Kidney epithelial cell (primary cell): ENCODE measurements around the gene ARHGEF33. TPM values are rescaled to one million over a fixed set of nuclear protein-coding genes. Genes with fewer than 3 reads are reported as not detected.

ENCODE experiments used
- DNase-seq: peaks from one replicate; pipeline ENCODE4 v3.0.0-alpha.2; 2010; ENCODE audit warnings: low read depth
- H3K27me3 ChIP-seq: 2 replicates; pipeline ENCODE4 v1.6.0; 2011; ENCODE audit warnings: low read length; ENCODE audit not compliant: control insufficient read depth, insufficient read depth
- H3K36me3 ChIP-seq: 2 replicates; pipeline ENCODE4 v1.5.1; 2011; ENCODE audit warnings: low read length; ENCODE audit not compliant: control insufficient read depth, insufficient read depth
- H3K4me3 ChIP-seq: 2 replicates; pipeline ENCODE4 v1.5.1; 2011; ENCODE audit warnings: low read depth, mild to moderate bottlenecking, control low read depth, low read length
- CTCF ChIP-seq: IDR thresholded peaks from 2 replicates; pipeline ENCODE4 v1.5.1; 2011; ENCODE audit warnings: mild to moderate bottlenecking, moderate library complexity, low read length, control low read depth, inconsistent platforms; ENCODE audit not compliant: insufficient read depth, poor library complexity, severe bottlenecking
- total RNA-seq: library from RNA; depleted of rRNA; stranded (reverse); fragments of >200 nt; gene quantifications from 2 replicates; pipeline ENCODE4 v1.2.3, GENCODE V29; 2015

The ARHGEF33 gene
- total RNA-seq, 1 donor from 2014 or later, result 0.46 TPM

- no peak for DNase-seq
- H3K36me3 ChIP-seq, result no peaks in the 10 kb centered on the region
- no peak for TF ChIP-seq CTCF
- peaks cover 6% of the 10 kb centered on the region for H3K27me3 ChIP-seq
- no peak overlapping the region for H3K4me3 ChIP-seq
Measured at GRCh38 chr2:38960609-38961320, 71.1 kb downstream of the ARHGEF33 start.

GRCh38 chr2:38966006-38966405, 76.3 kb downstream of the ARHGEF33 start:
- H3K4me3 ChIP-seq, result no peak overlapping the region
- no peaks in the 10 kb centered on the region for H3K27me3 ChIP-seq
- no peak for DNase-seq
- no peak for TF ChIP-seq CTCF
- no peaks in the 10 kb centered on the region for H3K36me3 ChIP-seq

- DNase-seq, result no peak
- no peak overlapping the region for H3K4me3 ChIP-seq
- no peak for TF ChIP-seq CTCF
- no peaks in the 10 kb centered on the region for H3K27me3 ChIP-seq
- no peaks in the 10 kb centered on the region for H3K36me3 ChIP-seq
Measured at GRCh38 chr2:38966678-38967077, 77.0 kb downstream of the ARHGEF33 start.

- DNase-seq, result no peak
- H3K4me3 ChIP-seq, result no peak overlapping the region
- TF ChIP-seq CTCF, result no peak
- H3K27me3 ChIP-seq, result no peaks in the 10 kb centered on the region
- no peaks in the 10 kb centered on the region for H3K36me3 ChIP-seq
Measured at GRCh38 chr2:38968021-38968420, 78.3 kb downstream of the ARHGEF33 start.

- DNase-seq, result no peak
- no peak overlapping the region for H3K4me3 ChIP-seq
Measured at GRCh38 chr2:38971377-38971776, 81.7 kb downstream of the ARHGEF33 start.

More at GRCh38 chr2:38971377-38971776, 81.7 kb downstream of the ARHGEF33 start:
- no peaks in the 10 kb centered on the region for H3K27me3 ChIP-seq
- no peaks in the 10 kb centered on the region for H3K36me3 ChIP-seq
- no peak for TF ChIP-seq CTCF
